Aorta (tissue), 5 donors: Measurements from ENCODE around the gene RAB31. TPM values are rescaled to one million over a fixed set of nuclear protein-coding genes. Genes with fewer than 3 reads are reported as not detected.
"Not testable (repeated sequence)": the region's sequence is repeated elsewhere in the genome, so short reads cannot be mapped to it uniquely, and the experiment has no call there.

ENCODE experiments used
- ATAC-seq: fragments of 200-7000 bp; cut with Tn5 transposase; one replicate; pipeline ENCODE4 v1.9.1; 2022; ENCODE audit warnings: moderate library complexity; ENCODE audit not compliant: low FRiP score
- DNase-seq, 2 donors: peaks; one replicate each; pipeline ENCODE4 v3.0.0-alpha.2; 2020
- H3K27ac ChIP-seq, 2 donors: one replicate each; pipeline ENCODE4 v1.5.1; 2013; ENCODE audit warnings: low read length in 2 of 2, mild to moderate bottlenecking in 2 of 2, moderate library complexity in 2 of 2, control low read depth in 1 of 2, inconsistent platforms in 1 of 2, low read depth in 1 of 2
- H3K27me3 ChIP-seq, 2 donors: one replicate each; pipeline ENCODE4 v1.6.1; 2013; ENCODE audit warnings: control low read depth in 1 of 2, low read length in 1 of 2, mild to moderate bottlenecking in 1 of 2, moderate library complexity in 1 of 2; ENCODE audit not compliant: insufficient read depth in 2 of 2, control insufficient read depth in 1 of 2
- H3K36me3 ChIP-seq, 2 donors: one replicate each; pipeline ENCODE4 v1.6.1; 2013; ENCODE audit warnings: control low read depth in 1 of 2, low read length in 1 of 2, mild to moderate bottlenecking in 1 of 2; ENCODE audit not compliant: insufficient read depth in 2 of 2, control insufficient read depth in 1 of 2
- H3K4me1 ChIP-seq, 2 donors: one replicate each; pipeline ENCODE4 v1.6.1; 2013; ENCODE audit warnings: low read length in 2 of 2, control low read depth in 1 of 2, mild to moderate bottlenecking in 1 of 2, moderate library complexity in 1 of 2; ENCODE audit not compliant: insufficient read depth in 2 of 2, control insufficient read depth in 1 of 2
- H3K4me3 ChIP-seq, 2 donors: one replicate each; pipeline ENCODE4 v1.5.1; 2013; ENCODE audit warnings: low read length in 2 of 2, control low read depth in 1 of 2, mild to moderate bottlenecking in 1 of 2
- H3K9me3 ChIP-seq: one replicate; pipeline ENCODE4 v1.6.1; 2013; ENCODE audit warnings: mild to moderate bottlenecking, low read length; ENCODE audit not compliant: control insufficient read depth
- WGBS, 2 donors: extraction: QIAGEN DNeasy Blood & Tissue Kit; methylation state at CpG; one replicate each; pipeline ENCODE4 v1.1.7; 2013; 5-methylcytosine and 5-hydroxymethylcytosine counted together
- intact Hi-C, 2 donors: fragments of 100-400 bp; cut with DNase I; formaldehyde crosslinking; loops; one replicate each; pipeline versions ENCODE4 v1.14.2 to v1.15.0; 2022
- polyA plus RNA-seq, 2 donors: library from polyadenylated mRNA; stranded (reverse); fragments of 200-250 nt; gene quantifications; one replicate each; pipeline ENCODE4 v1.2.3, GENCODE V29; 2013
- total RNA-seq, 2 donors: library from RNA; stranded (reverse); fragmentation: NEBNext Ultra II Directional; extraction: Animal tissue kit (Norgen Biotek cat#: 25700); gene quantifications; one replicate each; pipeline ENCODE4 v1.2.1, GENCODE V29; 2021
- donor health status: healthy with polysubstance abuse.
- donor health status: Bipolar disorder and iron deficiency.
- donor health status: DM: no; HTN: no; CAD: no.
- donor health status: DM: no; HTN: no; CAD: no.
- donor health status: DM: yes; HTN: yes; CAD: no.

The RAB31 gene
- total and polyA plus RNA-seq, 4 donors, result 57.6 to 145 (median 90.8) TPM

DNA sequence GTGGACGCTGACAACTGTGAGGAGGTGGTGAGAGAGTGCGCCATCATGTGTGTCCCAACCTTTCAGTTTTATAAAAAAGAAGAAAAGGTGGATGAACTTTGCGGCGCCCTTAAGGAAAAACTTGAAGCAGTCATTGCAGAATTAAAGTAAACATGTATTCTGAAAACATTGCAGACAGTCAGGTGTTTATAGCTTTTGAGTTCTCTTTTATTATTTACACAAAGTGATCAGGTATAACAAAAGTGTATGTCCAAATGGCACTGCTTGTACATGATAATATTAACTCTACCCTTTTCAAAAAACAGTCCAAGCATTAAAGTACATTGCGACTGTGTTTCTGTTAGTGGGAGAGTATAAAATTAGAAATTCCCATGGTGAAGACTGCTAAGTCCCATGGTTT lies 179.9 kb downstream of the RAB31 start:
- no peak for DNase-seq
- H3K9me3 ChIP-seq, result no peaks in the 10 kb centered on the region
- intact Hi-C loops, result no loop called here
- no peak for ATAC-seq
- H3K27ac ChIP-seq, result no peak overlapping the region
- WGBS, 2 donors, result 95 to 96% methylated on average over 5 of the region's 5 CpGs
- H3K4me3 ChIP-seq, result no peak overlapping the region
- H3K27me3 ChIP-seq, result no peaks in the 10 kb centered on the region
- no peaks in the 10 kb centered on the region for H3K4me1 ChIP-seq
- no peaks in the 10 kb centered on the region for H3K36me3 ChIP-seq

DNA sequence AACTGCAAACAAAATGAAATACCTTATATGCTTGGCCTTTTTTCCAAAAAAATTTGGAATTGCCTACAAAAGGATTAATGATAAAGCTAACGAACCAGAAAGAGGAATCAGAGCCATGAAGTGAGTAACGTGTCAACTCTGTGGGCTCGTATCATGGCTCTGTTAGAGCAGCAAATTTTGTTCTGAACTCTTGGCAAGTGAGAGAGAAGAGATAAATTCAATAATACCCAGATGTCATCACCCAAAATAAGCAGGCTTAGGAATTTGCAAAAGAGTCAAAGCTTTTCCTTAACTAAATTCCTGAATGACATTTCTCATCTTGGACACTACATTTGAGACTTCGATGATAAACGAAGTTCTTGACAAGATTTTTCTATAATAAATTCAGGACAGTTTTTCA lies 182.1 kb downstream of the RAB31 start:
- Histone ChIP-seq H3K4me3 (no peak overlapping the region), H3K36me3 (no peaks in the 10 kb centered on the region), H3K4me1 (no peaks in the 10 kb centered on the region), H3K27me3 (no peaks in the 10 kb centered on the region), H3K27ac (no peak overlapping the region), H3K9me3 (no peaks in the 10 kb centered on the region)
- no peak for DNase-seq
- 83% methylated on average over 5 of the region's 5 CpGs for WGBS, 2 donors
- no peak for ATAC-seq
- intact Hi-C loops, result no loop called here

- no peak overlapping the region for H3K4me3 ChIP-seq
- DNase-seq (no peak), ATAC-seq (no peak)
- WGBS, 2 donors, result 53 to 65% methylated on average over 1 of the region's 1 CpG
- no peaks in the 10 kb centered on the region for H3K9me3 ChIP-seq
- H3K27ac ChIP-seq, result no peak overlapping the region
- no peaks in the 10 kb centered on the region for H3K36me3 ChIP-seq
- no peaks in the 10 kb centered on the region for H3K27me3 ChIP-seq
- H3K4me1 ChIP-seq, result no peaks in the 10 kb centered on the region
- intact Hi-C loops, result no loop called here
Observed at GRCh38 chr18:9890957-9891356, 182.9 kb downstream of the RAB31 start.

DNA sequence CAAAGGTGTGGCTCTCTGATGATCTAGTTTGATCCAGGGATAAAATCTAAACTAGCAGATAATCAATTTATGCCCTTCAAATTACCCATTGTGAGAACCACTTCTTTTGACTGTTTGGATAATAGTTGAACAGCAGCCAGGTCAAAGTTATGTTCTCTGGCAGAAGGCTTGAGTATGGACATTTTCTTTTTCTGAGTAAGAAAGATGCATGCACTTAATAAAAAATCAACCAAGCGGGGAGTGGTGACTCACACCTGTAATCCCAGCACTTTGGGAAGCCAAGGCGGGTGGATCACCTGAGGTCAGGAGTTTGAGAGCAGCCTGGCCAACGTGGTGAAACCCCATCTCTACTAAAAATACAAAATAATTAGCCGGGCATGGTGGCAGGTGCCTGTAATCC lies 183.4 kb downstream of the RAB31 start:
- WGBS, 2 donors, result 62 to 65% methylated on average over 4 of the region's 4 CpGs
- H3K4me1 ChIP-seq, H3K27ac ChIP-seq, H3K9me3 ChIP-seq, DNase-seq, H3K36me3 ChIP-seq, H3K4me3 ChIP-seq, ATAC-seq, intact Hi-C loops, H3K27me3 ChIP-seq: not testable (repeated sequence)

DNA sequence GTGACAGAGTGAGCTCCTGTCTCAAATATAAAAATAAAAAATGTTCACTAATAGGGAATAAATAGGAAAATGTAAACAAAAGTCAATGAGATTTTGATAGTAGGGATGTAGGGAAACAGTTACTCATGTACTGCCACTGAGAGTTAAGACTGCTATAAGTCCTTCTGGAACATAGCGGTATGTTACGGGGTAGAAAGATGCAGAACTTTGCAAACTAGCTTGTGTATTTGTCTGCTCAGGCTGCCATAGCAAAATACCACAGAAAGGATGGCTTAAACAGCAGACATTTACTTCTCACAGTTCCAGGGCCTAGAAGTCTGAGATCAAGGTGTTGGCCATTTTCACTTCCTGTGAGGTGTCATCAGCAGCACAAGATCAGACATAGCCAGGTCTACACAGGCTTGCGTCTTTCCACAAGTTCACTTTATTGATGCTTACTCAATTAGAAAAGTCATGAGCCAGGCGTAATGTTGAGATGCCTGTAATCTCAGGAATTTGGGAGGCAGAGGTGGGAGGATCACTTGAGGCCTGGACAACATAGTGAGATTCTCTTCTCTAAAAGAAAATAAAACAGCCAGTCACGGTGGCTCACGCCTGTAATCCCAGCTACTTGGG lies 186.5 kb downstream of the RAB31 start:
- Histone ChIP-seq H3K27me3 (no peaks in the 10 kb centered on the region), H3K27ac (no peak overlapping the region), H3K36me3 (no peaks in the 10 kb centered on the region), H3K9me3 (no peaks in the 10 kb centered on the region), H3K4me3 (no peak overlapping the region), H3K4me1 (no peaks in the 10 kb centered on the region)
- ATAC-seq (no peak), DNase-seq (no peak)
- 88 to 96% methylated on average over 6 of the region's 6 CpGs for WGBS, 2 donors
- intact Hi-C loops, result no loop called here

- H3K27me3 ChIP-seq, result no peaks in the 10 kb centered on the region
- H3K27ac ChIP-seq, result no peak overlapping the region
- WGBS, 2 donors, result 98 to 99% methylated on average over 5 of the region's 5 CpGs
- no peaks in the 10 kb centered on the region for H3K9me3 ChIP-seq
- H3K4me3 ChIP-seq, result no peak overlapping the region
- intact Hi-C loops, result no loop called here
- no peak for ATAC-seq
- H3K4me1 ChIP-seq, result no peaks in the 10 kb centered on the region
- H3K36me3 ChIP-seq, result no peaks in the 10 kb centered on the region
- no peak for DNase-seq
Observed at GRCh38 chr18:9897129-9897528, 189.0 kb downstream of the RAB31 start.

GRCh38 chr18:9897787-9898291 lies 189.7 kb downstream of the RAB31 start:
- H3K27ac ChIP-seq, ATAC-seq, intact Hi-C loops, H3K36me3 ChIP-seq, H3K4me3 ChIP-seq, H3K4me1 ChIP-seq, DNase-seq, H3K9me3 ChIP-seq, H3K27me3 ChIP-seq: not testable (repeated sequence)
- 95 to 97% methylated on average over 10 of the region's 10 CpGs for WGBS, 2 donors

GRCh38 chr18:9898792-9899549 lies 190.9 kb downstream of the RAB31 start:
- intact Hi-C loops, result no loop called here
- no peaks in the 10 kb centered on the region for H3K4me1 ChIP-seq
- H3K9me3 ChIP-seq, result no peaks in the 10 kb centered on the region
- H3K36me3 ChIP-seq, result no peaks in the 10 kb centered on the region
- no peaks in the 10 kb centered on the region for H3K27me3 ChIP-seq
- no peak for ATAC-seq
- no peak for DNase-seq
- WGBS, 2 donors, result 87 to 88% methylated on average over 11 of the region's 11 CpGs
- no peak overlapping the region for H3K4me3 ChIP-seq
- no peak overlapping the region for H3K27ac ChIP-seq

DNA sequence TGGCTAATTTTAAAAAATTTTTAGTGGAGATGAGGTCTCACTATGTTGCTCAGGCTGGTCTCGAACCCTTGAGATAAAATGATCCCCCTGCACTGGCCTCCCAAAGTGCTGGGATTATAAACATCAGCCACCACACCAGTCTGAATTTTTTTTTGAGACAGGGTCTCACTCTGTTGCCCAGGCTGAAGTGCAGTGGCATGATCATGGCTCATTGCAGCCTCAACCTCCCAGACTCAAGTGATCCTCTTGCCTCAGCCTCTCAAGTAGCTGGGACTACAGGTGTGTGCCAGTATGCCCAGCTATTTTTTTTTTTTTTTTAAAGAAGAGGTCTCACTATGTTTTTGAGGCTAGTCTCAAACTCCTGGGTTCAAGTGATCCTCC lies 191.4 kb downstream of the RAB31 start:
- H3K9me3 ChIP-seq, ATAC-seq, H3K4me3 ChIP-seq, H3K36me3 ChIP-seq, H3K27me3 ChIP-seq, intact Hi-C loops, H3K27ac ChIP-seq, DNase-seq, H3K4me1 ChIP-seq: not testable (repeated sequence)
- 92 to 94% methylated on average over 1 of the region's 1 CpG for WGBS, 2 donors
